Subcutaneous adipose tissue (tissue), 4 donors: ENCODE data around the gene FAT2. TPM values are rescaled to one million over a fixed set of nuclear protein-coding genes. Genes with fewer than 3 reads are reported as not detected.

Experiments used
- total RNA-seq, 4 donors: library from RNA; depleted of rRNA; stranded (reverse); fragments of >200 nt; gene quantifications; one replicate each; pipeline ENCODE4 v1.1.0, GENCODE V29; 2016
- TF ChIP-seq, protein P1 (sequence below): fragments of 450-650 bp; IDR thresholded peaks from one replicate; pipeline ENCODE4 v1.5.1; 2016; ENCODE audit warnings: low read depth, mild to moderate bottlenecking, control low read depth, antibody characterized with exemption, moderate library complexity

Gene FAT2
- total RNA-seq, 4 donors from 2014 or later, result under 0.01 to 0.51 (median 0.20) TPM

DNA sequence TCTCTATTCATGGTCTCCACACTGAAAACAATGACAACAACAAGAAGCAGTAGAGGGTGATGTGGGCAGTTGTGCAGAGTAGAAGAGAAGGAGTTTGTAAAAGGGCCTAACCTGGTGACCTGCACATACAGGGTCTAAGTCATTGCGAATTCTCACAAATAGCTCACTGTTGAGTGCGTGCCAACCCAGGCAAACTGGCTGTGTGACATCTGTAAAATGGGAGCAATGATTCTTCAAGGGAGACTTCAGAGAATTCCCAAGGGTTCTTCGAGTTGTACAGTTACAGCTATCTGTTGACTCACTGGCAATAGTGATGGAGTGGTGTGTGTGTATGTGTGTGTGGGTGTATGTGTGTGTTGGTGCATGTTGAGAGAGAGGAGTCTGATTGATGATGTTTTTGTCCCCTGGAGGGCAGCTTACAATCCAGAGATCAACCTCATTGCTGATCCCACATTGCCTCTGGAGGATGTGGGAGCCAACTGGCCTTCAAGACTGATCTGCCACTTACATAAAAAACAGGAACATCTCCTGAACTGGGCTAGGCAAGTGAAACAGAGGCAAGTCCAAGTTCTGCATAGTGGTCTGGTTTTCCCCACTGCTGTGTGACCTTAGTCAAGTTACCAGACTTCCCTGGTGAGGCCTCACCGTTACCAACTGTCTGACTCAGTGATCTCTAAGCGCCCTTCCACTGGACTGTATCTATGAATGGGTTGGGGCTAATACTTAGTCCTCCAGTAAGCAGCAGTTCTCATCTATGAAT is 3.2 kb downstream of the FAT2 start:
- TF ChIP-seq, protein P1, sequence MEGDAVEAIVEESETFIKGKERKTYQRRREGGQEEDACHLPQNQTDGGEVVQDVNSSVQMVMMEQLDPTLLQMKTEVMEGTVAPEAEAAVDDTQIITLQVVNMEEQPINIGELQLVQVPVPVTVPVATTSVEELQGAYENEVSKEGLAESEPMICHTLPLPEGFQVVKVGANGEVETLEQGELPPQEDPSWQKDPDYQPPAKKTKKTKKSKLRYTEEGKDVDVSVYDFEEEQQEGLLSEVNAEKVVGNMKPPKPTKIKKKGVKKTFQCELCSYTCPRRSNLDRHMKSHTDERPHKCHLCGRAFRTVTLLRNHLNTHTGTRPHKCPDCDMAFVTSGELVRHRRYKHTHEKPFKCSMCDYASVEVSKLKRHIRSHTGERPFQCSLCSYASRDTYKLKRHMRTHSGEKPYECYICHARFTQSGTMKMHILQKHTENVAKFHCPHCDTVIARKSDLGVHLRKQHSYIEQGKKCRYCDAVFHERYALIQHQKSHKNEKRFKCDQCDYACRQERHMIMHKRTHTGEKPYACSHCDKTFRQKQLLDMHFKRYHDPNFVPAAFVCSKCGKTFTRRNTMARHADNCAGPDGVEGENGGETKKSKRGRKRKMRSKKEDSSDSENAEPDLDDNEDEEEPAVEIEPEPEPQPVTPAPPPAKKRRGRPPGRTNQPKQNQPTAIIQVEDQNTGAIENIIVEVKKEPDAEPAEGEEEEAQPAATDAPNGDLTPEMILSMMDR, result no peak

DNA sequence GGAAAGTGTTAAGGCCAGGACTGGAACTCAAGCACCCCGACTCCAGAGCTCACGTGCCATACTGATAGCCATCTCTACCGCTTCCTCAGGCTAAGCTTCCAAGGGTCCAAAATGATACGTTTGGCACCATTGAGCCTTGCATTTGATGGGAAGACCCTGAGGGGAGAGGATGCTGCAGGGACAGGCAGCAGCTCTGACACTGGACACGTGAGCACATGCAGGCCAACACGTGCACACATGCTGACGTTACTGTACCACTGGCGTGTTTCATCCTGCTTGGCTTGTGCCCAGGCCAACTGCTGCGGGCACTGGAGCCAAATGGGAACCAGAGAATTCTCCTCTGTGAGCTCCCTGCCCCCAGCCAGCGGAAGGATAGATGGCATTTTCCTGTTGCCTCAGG is 5.2 kb downstream of the FAT2 start:
- TF ChIP-seq, protein P1, result no peak

DNA sequence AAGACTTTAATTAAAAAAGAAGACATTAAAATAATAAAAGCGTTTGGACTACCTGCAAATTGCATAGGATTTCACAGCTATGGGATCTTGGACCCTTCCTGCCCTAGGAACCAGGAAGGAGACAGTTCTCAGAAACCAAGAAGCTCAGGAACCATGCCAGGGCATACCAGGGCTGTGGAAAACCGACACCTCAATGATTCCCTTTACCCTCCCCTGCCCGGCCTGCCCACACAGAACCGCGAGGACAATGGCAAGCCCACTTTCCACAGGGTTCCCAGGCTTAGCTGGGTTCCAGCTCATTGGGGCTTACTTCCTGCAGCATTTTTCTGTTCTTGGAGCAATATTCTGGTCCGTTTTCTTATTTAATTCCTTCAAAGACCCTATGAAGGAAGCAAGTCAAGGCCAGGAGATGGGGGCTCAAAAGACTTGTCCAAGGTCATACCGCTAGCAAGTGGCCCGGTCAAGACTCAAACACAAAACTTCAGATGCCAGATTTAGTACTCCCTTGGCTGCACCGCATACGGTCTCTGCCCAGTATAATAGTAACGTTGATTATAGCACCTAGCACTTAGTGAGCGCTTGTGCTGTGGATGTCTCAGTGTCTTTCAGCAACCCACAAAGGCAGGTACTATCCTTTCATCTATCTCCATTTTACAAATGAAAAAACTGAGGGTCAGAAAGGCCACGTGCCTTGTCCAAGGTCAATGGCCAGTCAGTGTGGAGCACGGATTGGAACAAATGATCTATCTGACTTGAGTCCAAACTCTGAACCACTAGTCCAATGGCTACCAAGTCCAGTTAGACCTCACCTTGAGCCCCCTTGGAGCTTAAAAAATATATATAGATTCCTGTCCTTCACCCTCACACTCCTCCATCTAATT is 6.8 kb downstream of the FAT2 start:
- TF ChIP-seq, protein P1, result no peak

DNA sequence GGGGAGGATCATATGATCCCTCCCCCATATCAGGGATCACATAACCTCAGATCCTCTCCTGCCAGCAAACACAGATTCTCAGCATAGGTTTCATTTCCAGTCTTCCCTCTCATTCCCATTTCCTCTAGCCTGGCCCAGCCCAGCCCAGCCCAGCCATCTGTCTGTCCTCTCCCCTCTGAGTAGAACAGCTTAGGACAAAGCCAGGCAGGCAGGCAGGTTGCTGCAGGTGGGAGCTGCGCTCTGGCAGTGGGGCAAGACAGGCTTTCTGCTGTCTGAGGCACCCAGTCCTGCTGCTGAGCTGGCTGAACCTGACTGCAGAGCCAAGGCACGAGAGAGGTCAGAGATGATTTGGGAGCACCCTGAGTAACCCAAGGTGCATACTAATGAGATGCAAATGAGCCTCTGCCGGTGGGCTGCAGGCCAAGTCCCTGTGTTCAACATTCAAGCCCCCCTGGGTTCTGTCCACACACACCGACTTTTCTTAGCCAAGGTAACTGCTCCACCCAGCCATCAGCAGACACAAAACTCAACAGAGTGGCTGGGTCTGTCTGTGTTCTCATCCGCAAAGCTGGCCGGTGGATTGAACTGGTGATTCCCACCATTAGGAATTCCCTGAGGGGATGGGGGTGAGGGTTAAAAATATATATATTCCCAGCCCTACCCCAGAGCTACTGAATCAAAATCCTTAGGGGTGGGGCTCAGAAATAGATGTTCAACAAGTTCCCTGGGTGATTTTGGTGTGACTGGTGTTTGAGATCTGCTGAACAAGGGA is 9.1 kb downstream of the FAT2 start:
- TF ChIP-seq, protein P1, result no peak

DNA sequence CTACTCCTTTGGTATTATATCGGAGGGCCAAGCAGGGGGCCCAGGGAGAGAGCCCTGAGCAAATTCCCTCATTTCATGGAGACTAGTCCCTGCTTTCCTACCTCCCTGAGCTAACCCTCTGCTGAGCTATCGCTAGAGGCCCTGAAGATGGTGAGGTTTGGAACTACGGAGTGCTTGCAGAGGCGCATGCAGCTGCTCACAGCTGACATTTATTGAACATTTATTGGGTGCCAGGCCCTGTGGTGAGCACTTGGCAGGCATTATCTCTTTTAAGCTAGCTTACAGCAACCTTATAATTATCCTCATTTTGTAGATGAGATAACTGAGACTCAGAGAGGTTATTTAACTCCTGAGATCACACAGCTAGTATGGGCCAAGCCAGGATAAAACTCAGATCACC is 9.8 kb downstream of the FAT2 start:
- TF ChIP-seq, protein P1, result no peak

DNA sequence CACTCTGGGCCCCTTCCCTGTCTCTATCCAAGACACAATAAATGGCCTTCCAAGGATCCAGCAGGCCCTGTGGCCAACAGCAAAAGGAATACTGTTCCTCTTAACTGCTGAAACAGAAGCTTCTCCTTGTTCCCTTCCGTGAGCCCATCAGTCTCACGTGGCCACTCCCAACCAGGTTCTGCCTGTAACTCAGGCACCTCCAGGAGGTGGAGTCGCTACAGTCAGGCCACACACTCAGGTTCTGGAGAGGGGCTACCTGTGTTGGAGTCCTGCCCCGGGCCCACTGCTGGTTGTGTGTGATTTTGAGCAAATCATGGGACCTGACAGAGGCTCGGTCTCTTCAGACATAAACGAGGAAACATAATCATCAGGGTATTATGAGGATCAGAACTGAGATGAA is 10.3 kb downstream of the FAT2 start:
- TF ChIP-seq, protein P1, result no peak

DNA sequence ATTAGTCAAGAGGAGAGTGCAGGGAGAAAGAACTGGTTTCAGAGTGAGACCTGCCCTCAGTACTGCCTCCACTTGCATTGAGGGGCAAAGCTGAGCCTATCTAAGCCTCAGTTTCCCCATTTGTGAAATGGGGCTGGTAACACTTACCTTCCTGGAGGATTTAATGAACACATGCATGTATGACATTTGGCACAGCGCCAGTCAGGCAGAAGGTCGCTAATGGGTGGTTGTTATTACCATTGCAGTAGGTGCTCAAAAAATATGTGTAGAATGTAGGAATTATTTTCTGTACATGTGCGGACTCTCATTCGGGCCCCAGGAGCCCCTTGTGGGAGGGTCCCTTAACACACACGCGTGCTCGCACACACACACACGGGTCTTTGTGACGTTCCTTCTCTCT is 10.9 kb downstream of the FAT2 start:
- TF ChIP-seq, protein P1, result no peak
